ENCODE data around the gene SSX2. TPM values are rescaled to one million over a fixed set of nuclear protein-coding genes. Genes with fewer than 3 reads are reported as not detected.

The SSX2 gene, protein sequence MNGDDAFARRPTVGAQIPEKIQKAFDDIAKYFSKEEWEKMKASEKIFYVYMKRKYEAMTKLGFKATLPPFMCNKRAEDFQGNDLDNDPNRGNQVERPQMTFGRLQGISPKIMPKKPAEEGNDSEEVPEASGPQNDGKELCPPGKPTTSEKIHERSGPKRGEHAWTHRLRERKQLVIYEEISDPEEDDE
- total RNA-seq (2022; extraction: Qiagen RNA extraction; ENCODE audit: low read depth), result not detected in 5 replicates

DNA sequence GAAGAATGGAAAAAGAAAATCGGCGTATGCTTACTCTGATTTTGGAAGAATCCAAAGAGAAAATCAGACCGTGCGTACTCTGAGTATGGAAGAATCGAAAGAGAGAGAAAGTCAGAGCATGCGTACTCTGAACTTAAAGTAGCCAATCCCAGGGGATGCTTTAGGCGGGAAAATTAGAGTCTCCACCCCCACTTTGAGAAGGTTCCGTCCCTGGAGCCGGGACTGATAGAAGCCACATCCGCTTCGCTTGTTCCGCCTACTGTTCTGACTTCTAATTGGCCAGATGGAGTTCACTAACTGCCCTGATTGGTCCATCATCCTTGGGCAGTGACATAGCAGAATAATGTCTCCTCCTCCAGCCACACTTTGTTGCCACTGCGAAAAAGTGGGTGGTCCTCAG is at the start of gene SSX2:
SSX2 (minus strand) TSS at position 101 of the 400 bp plus-strand sequence. CDS start 1,429 bp downstream, outside the sequence.

GRCh38 chrX:52750952-52751351 is 44.0 kb upstream of the SSX2 start, which contains the start of gene SSX2B:
Gene SSX2B, plus strand, starts transcription at chrX:52751252. Its CDS starts 1,429 bp downstream, at chrX:52752681.

GRCh38 chrX:52654800-52655199 is 52.2 kb downstream of the SSX2 start, which contains the start of gene SSX7:
Gene SSX7, minus strand, starts transcription at chrX:52654900. Its CDS starts 1,428 bp downstream, at chrX:52653472.

Other genes with a start within 250 kb of the SSX2 start
- 16.0 to 35.5 TPM (median 20.7 TPM) in 4 of 5 replicates, not detected in the other for gene XAGE1A, start 211.4 kb downstream of the SSX2 start, total RNA-seq (2022; extraction: Qiagen RNA extraction; ENCODE audit: low read depth)
- gene XAGE1B, start 190.1 kb downstream of the SSX2 start, total RNA-seq (2022; extraction: Qiagen RNA extraction; ENCODE audit: low read depth), result 189 to 292 TPM (median 196 TPM) in 5 replicates
- not detected in 5 replicates for gene SSX7, start 52.3 kb downstream of the SSX2 start, total RNA-seq (2022; extraction: Qiagen RNA extraction; ENCODE audit: low read depth)
- not detected in 5 replicates for gene SSX2B, start 44.1 kb upstream of the SSX2 start, total RNA-seq (2022; extraction: Qiagen RNA extraction; ENCODE audit: low read depth)
- gene SPANXN5, start 90.2 kb upstream of the SSX2 start, total RNA-seq (2022; extraction: Qiagen RNA extraction; ENCODE audit: low read depth), result not detected in 5 replicates
- not detected in 5 replicates for gene XAGE5, start 104.1 kb upstream of the SSX2 start, total RNA-seq (2022; extraction: Qiagen RNA extraction; ENCODE audit: low read depth)
- not detected in 5 replicates for gene XAGE3, start 160.9 kb upstream of the SSX2 start, total RNA-seq (2022; extraction: Qiagen RNA extraction; ENCODE audit: low read depth)
- gene FAM156B, start 190.2 kb upstream of the SSX2 start, total RNA-seq (2022; extraction: Qiagen RNA extraction; ENCODE audit: low read depth), result 7.0 to 15.7 TPM (median 12.4 TPM) in 5 replicates